Measurements from ENCODE around the gene ADGRG6.

ADGRG6 gene

DNA sequence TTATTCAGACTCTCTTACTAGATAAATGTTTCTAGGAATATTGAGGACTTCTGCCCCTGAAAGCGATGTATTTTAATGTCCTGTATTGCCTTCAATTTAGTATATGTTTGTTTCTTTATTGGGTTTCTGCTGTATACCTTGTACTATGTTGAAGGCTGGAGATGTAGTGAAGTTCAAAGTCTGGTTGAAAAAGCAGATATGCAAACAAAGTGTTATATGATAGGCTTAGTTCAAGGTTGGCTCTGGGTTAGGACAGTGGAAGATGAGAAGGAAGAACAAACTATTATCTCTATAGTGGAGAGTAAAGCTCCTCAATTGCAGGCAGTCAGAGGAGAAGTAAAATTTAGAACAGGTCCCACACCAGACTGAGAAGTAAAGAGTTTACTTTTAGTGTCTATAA lies 36.3 kb upstream of the ADGRG6 start:
- TF ChIP-seq, protein P1, sequence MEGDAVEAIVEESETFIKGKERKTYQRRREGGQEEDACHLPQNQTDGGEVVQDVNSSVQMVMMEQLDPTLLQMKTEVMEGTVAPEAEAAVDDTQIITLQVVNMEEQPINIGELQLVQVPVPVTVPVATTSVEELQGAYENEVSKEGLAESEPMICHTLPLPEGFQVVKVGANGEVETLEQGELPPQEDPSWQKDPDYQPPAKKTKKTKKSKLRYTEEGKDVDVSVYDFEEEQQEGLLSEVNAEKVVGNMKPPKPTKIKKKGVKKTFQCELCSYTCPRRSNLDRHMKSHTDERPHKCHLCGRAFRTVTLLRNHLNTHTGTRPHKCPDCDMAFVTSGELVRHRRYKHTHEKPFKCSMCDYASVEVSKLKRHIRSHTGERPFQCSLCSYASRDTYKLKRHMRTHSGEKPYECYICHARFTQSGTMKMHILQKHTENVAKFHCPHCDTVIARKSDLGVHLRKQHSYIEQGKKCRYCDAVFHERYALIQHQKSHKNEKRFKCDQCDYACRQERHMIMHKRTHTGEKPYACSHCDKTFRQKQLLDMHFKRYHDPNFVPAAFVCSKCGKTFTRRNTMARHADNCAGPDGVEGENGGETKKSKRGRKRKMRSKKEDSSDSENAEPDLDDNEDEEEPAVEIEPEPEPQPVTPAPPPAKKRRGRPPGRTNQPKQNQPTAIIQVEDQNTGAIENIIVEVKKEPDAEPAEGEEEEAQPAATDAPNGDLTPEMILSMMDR (IDR thresholded peaks at IDR 0.05; ENCODE audit: insufficient read depth, missing control alignments): no peak
- DNase-seq (ENCODE audit: insufficient read length, low spot score): no peak
- FAIRE-seq: no peak

DNA sequence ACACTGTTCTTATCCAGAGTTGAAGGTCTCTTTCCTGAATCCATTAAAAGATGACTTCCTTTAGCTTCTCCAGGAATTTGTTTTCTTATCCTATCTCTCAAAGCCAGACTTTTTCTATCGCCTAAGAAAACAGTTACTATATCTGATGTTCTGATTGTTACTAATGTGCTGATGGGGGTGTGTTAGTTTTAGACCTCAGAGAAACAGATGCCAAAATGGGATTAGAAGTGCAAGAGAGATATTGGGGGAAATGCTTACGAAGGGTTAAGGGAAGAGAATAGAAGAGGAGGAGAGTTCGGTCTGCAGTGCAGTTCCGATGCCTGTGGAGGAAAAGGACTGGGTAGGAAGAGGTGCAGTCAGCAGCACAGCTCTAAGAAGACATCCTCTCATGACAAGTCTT lies 35.7 kb upstream of the ADGRG6 start:
- DNase-seq (ENCODE audit: insufficient read length, low spot score) (no peak), FAIRE-seq (no peak)
- TF ChIP-seq, protein P1 (IDR thresholded peaks at IDR 0.05; ENCODE audit: insufficient read depth, missing control alignments): no peak

DNA sequence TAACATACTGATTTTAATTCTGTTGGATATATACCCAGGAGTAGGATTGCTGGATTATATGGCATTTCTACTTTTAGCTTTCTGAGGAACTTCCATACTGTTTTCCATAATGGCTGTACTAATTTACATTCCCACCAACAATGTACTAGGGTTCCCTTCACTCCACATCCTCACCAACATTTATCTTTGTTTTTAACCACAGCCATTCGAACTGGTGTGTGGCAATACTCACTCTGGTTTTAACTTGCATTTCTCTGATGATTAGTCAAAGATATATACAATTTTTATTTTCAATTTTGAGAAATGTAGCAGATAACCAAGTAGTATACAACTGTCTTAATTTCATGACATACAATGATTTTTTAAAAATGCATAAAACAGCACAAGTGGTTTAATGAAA lies 30.3 kb upstream of the ADGRG6 start:
- no peak for FAIRE-seq

DNA sequence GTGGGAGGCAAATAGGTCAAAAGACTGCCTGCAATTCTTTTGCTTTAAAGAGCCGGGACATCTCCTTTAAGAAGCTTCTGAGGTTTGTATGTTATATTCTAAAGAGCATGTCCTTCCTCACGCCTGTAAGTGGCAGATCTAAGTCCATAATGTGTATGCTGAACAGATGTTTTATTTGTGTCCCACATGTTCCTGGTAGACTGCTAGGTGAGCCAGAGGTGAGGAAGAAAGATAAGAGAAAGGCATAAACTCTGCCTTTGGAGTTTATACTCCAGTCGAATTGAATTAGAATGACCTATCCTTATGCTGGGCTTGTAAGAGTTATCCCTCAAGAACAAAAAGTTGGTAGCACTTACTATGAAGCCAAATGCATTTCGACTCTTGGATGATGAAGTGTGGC lies 27.2 kb upstream of the ADGRG6 start:
- TF ChIP-seq, protein P1 (IDR thresholded peaks at IDR 0.05; ENCODE audit: insufficient read depth, missing control alignments): no peak
- DNase-seq (ENCODE audit: insufficient read length, low spot score): no peak
- no peak for FAIRE-seq

More for the DNA sequence above, 30.3 kb upstream of the ADGRG6 start:
- no peak for DNase-seq (ENCODE audit: insufficient read length, low spot score)
- TF ChIP-seq, protein P1 (IDR thresholded peaks at IDR 0.05; ENCODE audit: insufficient read depth, missing control alignments): no peak

DNA sequence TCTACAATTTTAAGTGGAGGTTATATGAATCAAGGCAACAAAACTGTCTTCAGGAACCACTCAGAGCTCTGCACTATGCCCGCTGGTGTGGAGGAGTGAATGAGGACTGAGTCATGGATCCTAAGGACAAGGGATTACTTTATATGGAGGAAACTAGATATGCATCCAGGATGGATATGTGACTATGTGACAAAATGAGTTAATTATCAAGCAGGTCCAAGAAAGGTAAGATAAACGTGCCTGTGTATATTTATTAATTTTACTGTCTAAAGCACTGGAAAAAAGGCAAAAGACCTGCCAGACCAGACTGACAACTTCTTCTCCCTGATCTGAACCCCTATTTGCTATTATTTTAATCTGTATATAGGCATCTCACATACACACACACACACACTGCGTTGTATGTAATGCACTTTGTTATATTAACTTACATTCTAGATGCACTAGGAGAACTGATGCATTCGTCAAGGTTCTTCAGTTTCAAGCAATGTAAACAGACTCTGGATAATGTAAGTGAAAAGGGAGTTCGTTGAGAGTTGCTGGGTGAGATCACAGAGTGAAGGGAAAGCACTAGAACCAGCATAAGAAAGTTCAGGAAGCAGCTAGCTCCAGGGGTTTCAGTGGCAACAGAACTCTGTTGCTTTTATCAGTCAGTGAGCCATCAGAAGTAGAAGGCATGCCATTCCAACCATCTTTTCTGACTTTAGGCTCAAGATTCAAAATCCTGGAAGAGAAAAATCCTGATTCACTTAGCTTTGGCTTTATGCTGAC lies 26.4 kb upstream of the ADGRG6 start:
- DNase-seq (ENCODE audit: insufficient read length, low spot score) (no peak), FAIRE-seq (no peak)
- TF ChIP-seq, protein P1 (IDR thresholded peaks at IDR 0.05; ENCODE audit: insufficient read depth, missing control alignments): no peak

DNA sequence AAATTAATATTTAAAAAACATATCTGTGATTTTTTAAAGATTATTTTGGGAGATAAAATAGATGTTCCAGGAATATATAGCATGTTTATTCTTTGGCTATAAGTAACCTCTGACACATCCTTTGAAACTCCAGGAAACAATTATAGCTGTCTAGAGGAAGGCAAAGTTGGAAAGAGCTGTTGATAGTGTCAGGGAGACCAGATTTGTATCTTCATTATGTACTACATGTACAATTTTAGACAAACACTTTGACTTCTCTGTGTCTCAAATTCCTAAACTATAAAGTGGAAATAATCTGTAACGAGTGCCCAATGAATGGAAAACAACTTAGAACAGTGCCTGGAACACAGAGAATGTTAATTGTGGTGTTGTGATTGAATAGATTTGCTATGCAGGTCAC lies 25.6 kb upstream of the ADGRG6 start:
- TF ChIP-seq, protein P1 (IDR thresholded peaks at IDR 0.05; ENCODE audit: insufficient read depth, missing control alignments): no peak
- DNase-seq (ENCODE audit: insufficient read length, low spot score) (no peak), FAIRE-seq (no peak)

All from D721Med (cell line).